Retinal pigment epithelial cell (primary cell): ENCODE data around the gene ADCY7.

ENCODE experiments used
- DNase-seq: peaks from one replicate; pipeline ENCODE4 v3.0.0-alpha.2; 2010; ENCODE audit warnings: low read depth
- H3K4me3 ChIP-seq: 2 replicates; pipeline ENCODE4 v1.5.1; 2011; ENCODE audit warnings: mild to moderate bottlenecking, low read length, control low read depth, moderate library complexity
- TF ChIP-seq, protein P1 (sequence below): conservative IDR thresholded peaks from 2 replicates; pipeline ENCODE4 v1.5.1; 2011; ENCODE audit warnings: low read depth, low read length, control low read depth, inconsistent platforms

Gene ADCY7

DNA sequence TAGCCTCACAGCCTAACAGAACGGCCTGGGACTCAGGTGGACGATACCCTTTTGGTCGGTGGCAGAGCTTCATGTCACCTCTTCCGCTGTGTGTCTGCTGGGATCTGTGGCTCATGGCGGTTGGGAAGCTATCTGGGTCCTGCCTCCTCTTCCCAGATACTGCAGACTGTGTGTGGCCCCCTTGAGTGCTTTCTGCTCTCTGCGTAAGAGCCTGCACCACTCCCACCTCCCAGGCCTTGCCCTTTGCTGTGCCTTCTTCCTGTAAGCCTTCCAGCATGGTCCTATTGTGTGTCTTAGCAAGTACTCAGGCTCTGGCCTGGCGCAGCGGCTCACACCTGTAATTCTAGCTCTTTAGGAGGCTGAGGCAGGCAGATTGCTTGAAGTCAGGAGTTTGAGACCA lies 17.5 kb upstream of the ADCY7 start:
- DNase-seq, result no peak
- H3K4me3 ChIP-seq, result no peak overlapping the region
- TF ChIP-seq, protein P1, sequence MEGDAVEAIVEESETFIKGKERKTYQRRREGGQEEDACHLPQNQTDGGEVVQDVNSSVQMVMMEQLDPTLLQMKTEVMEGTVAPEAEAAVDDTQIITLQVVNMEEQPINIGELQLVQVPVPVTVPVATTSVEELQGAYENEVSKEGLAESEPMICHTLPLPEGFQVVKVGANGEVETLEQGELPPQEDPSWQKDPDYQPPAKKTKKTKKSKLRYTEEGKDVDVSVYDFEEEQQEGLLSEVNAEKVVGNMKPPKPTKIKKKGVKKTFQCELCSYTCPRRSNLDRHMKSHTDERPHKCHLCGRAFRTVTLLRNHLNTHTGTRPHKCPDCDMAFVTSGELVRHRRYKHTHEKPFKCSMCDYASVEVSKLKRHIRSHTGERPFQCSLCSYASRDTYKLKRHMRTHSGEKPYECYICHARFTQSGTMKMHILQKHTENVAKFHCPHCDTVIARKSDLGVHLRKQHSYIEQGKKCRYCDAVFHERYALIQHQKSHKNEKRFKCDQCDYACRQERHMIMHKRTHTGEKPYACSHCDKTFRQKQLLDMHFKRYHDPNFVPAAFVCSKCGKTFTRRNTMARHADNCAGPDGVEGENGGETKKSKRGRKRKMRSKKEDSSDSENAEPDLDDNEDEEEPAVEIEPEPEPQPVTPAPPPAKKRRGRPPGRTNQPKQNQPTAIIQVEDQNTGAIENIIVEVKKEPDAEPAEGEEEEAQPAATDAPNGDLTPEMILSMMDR, result no peak

DNA sequence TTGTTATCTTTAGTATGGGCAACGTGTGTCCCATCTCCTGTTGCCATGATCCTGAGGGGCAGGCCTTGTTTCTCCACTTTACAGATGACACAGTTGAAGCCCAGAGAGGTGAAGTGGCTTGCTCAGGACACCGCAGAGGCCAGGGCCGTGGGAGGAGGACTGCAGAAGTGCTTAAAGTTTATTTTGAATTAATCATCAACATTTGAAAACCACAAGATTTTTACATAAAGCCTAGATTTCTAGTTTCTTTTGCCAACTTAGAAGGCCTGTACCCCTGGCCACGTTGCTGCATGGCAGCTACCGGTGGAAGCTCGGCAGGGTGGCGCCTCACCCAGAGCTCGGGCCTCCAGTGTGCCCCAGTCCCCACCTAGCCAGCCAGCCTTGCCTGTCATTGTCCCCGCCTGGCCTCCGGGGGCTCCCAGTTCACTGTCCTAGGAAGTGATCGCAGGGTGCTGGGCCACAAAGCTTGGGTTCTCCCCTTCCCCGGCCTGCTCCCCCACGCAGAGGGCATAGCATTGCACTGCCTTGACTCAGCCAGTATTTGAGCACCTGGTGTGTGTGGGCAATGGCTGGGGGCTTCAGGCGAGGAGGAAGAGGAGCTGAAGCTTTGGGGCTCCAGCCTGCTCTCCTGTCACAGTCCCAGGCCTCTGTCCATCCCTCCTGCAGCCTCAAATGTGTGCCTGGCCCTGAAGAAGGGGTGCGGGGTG lies 14.8 kb upstream of the ADCY7 start:
- TF ChIP-seq, protein P1, result no peak
- no peak overlapping the region for H3K4me3 ChIP-seq
- no peak for DNase-seq

DNA sequence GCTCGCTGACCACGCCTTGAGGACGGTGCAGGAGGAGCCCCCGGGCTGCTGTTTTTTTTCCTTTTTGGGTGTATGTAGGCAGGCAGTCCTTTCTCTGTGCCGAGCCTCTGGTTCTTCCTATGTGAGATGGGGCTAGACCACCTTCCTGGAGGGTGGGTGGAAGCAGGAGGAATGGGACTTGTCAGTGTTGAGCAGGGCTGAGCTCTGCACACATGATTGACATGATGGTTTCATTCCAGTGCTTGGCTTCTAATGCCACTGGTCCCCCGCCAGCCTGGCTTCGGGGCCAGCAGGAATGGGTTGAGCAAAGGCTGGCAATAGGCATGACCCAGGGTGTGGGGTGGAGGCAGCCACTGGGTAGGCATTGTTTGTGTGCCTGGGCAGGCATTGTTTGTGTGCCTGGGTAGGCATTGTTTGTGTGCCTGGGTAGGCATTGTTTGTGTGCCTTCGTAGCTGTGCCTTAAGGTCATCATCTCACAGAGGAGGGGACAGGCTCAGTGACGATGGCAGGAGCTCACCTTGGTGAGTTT lies 14.2 kb upstream of the ADCY7 start:
- H3K4me3 ChIP-seq, result no peak overlapping the region
- TF ChIP-seq, protein P1, result no peak
- DNase-seq, result no peak

DNA sequence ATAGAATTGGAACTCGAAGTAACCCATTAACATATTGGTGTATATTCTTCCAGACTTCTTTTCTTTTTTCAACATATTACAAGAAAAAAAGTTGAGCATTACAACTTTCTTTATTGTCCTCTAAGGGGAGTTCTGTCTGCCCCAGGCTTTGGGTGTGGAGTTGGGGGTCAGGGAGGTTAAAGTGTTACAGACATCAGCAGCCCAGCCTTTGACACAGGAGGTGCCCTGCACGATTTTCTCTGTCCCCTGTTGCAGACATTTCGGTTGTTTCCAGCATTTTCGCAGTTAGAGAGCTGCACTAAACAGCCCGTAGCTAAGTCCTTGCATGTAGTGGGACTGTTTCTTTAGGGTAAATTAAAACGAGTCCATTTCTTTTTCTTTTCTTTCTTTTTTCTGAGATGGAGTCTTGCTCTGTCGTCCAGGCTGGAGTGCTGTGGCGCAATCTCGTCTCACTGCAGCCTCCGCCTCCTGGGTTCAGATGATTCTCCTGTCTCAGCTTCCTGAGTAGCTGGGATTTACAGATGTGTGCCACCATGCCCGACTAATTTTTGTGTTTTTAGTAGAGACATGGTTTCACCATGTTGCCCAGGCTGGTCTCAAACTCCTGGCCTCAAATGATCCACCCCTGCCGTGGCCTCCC lies 13.4 kb upstream of the ADCY7 start:
- no peak for DNase-seq
- TF ChIP-seq, protein P1, result no peak
- H3K4me3 ChIP-seq, result no peak overlapping the region

DNA sequence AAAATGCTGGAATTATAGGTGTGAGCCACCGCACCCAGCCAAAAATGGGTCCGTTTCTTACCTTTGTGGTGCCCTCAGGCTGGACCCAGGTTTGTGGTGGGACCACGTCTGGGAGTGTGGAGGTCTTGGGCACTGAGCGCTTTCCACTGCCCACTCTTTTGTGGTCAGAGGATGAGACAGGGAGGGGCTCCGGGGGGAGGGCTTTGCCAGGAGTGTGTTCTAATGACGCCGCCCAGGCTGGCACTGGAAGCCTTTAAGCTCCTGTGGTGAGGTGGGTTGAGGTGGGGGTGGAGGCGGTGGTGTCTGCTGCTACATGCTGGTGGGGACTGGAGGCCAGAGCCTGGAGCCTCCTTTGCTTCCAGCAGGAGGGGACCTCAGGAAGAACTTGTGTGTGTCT lies 12.8 kb upstream of the ADCY7 start:
- TF ChIP-seq, protein P1, result no peak
- DNase-seq, result no peak
- no peak overlapping the region for H3K4me3 ChIP-seq

DNA sequence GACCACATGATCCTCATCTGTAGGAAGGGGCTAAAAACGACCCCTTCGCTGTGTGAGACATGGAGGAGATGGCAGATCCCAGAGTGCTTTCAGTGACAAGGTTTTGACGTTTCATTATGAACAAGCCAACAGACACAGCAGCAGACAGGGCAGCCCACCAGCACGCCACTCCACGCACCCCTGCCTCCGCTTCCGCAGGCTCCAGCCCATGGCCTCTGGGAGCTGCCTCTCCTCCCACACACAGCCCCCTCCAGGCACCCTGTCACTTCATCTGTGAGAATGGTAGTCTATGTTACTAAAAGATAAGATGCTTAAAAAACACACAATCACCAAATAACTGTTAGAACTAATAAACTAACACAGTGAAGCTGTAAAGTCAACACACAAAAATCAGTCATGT lies 12.3 kb upstream of the ADCY7 start:
- H3K4me3 ChIP-seq, result no peak overlapping the region
- DNase-seq, result no peak
- TF ChIP-seq, protein P1, result no peak

DNA sequence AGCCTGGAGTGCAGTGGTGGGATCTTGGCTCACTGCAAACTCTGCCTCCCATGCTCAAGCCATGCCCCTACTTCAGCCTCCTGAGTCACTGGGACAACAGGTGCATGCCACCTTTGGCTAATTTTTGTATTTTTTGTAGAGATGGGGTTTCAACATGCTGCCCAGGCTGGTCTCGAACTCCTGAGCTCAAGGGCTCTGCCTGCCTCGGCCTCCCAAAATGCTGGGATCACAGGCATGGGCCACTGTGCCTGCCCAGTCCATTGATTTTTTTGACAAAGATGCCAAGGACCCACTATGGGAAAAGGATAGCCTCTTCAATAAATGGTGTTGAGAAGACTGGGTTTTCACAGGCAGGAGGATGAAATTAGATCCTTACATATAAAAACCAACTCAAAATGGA lies 10.8 kb upstream of the ADCY7 start:
- DNase-seq, result no peak
- TF ChIP-seq, protein P1, result no peak
- no peak overlapping the region for H3K4me3 ChIP-seq
